ENCODE measurements around the gene KLHL24. TPM values are rescaled to one million over a fixed set of nuclear protein-coding genes. Genes with fewer than 3 reads are reported as not detected.
"Not testable (repeated sequence)": the region's sequence is repeated elsewhere in the genome, so short reads cannot be mapped to it uniquely, and the experiment has no call there.

The KLHL24 gene
- total RNA-seq, 2 experiments from 2014 or later = 28.9 to 31.2 TPM

- POLR2A ChIA-PET = interaction anchor here (0.7 kb wide), 1 partner anchor 275 kb away, joined by 5 read pairs; no protein-coding TSS in a partner anchor
- not testable (repeated sequence) for H3K9me3 Mint-ChIP-seq, H3K4me3 Mint-ChIP-seq, H3K27me3 Mint-ChIP-seq, DNase-seq
- Mint-ChIP-seq H3K27ac (peak overlapping the region; percentile 1), H3K4me1 (peaks cover 45% of the 10 kb centered on the region), H3K36me3 (ENCODE audit: low read depth) (peaks cover 45% of the 10 kb centered on the region)
- CTCF ChIA-PET = interaction anchor here (0.7 kb wide), 1 partner anchor 226 kb away, joined by 3 read pairs; no protein-coding TSS in a partner anchor
These were observed 68.5 kb downstream of the KLHL24 start for GRCh38 chr3:183703892-183704291.

GRCh38 chr3:183710231-183710630, 74.8 kb downstream of the KLHL24 start:
- Mint-ChIP-seq H3K27ac (no peak overlapping the region), H3K4me1 (peaks cover 5% of the 10 kb centered on the region), H3K36me3 (ENCODE audit: low read depth) (peaks cover 16% of the 10 kb centered on the region), H3K4me3 (no peak overlapping the region), H3K27me3 (no peaks in the 10 kb centered on the region), H3K9me3 (no peaks in the 10 kb centered on the region)
- CTCF ChIA-PET = no interaction called here
- POLR2A ChIA-PET = interaction anchor here (0.9 kb wide), 1 partner anchor 12 kb away, joined by 3 read pairs; no protein-coding TSS in a partner anchor
- no peak for DNase-seq

- H3K4me3 Mint-ChIP-seq = no peak overlapping the region
- no peak for DNase-seq
- H3K4me1 Mint-ChIP-seq = no peaks in the 10 kb centered on the region
- peaks cover 13% of the 10 kb centered on the region for H3K36me3 Mint-ChIP-seq (ENCODE audit: low read depth)
- no peaks in the 10 kb centered on the region for H3K9me3 Mint-ChIP-seq
- POLR2A ChIA-PET = no interaction called here
- H3K27ac Mint-ChIP-seq = no peak overlapping the region
- CTCF ChIA-PET = interaction anchor here (0.7 kb wide), 1 partner anchor 24 kb away, joined by 4 read pairs; no protein-coding TSS in a partner anchor
- H3K27me3 Mint-ChIP-seq = no peaks in the 10 kb centered on the region
These were observed 76.1 kb downstream of the KLHL24 start for GRCh38 chr3:183711516-183711915.

- Mint-ChIP-seq H3K9me3 (no peaks in the 10 kb centered on the region), H3K27me3 (no peaks in the 10 kb centered on the region), H3K4me3 (no peak overlapping the region), H3K4me1 (no peaks in the 10 kb centered on the region), H3K27ac (no peak overlapping the region), H3K36me3 (ENCODE audit: low read depth) (peaks cover 33% of the 10 kb centered on the region)
- CTCF ChIA-PET = interaction anchor here (1.6 kb wide), 1 partner anchor 52 kb away, joined by 7 read pairs; no protein-coding TSS in a partner anchor
- DNase-seq = no peak
- POLR2A ChIA-PET = no interaction called here
These were observed 79.2 kb downstream of the KLHL24 start for GRCh38 chr3:183714622-183715021.

- Mint-ChIP-seq H3K4me3 (no peak overlapping the region), H3K36me3 (ENCODE audit: low read depth) (peaks cover 53% of the 10 kb centered on the region), H3K27ac (no peak overlapping the region), H3K4me1 (no peaks in the 10 kb centered on the region), H3K27me3 (no peaks in the 10 kb centered on the region), H3K9me3 (no peaks in the 10 kb centered on the region)
- CTCF ChIA-PET = no interaction called here
- no peak for DNase-seq
- POLR2A ChIA-PET = interaction anchor here (0.6 kb wide), 1 partner anchor 15 kb away, joined by 3 read pairs; no protein-coding TSS in a partner anchor
These were observed 82.6 kb downstream of the KLHL24 start for GRCh38 chr3:183718012-183718411.

GRCh38 chr3:183725387-183725786, 90.0 kb downstream of the KLHL24 start:
- Mint-ChIP-seq H3K36me3 (ENCODE audit: low read depth) (peaks cover 78% of the 10 kb centered on the region), H3K4me3 (no peak overlapping the region), H3K27ac (no peak overlapping the region), H3K27me3 (no peaks in the 10 kb centered on the region), H3K9me3 (no peaks in the 10 kb centered on the region), H3K4me1 (no peaks in the 10 kb centered on the region)
- ChIA-PET CTCF (interaction anchor here (1.6 kb wide), 1 partner anchor 42 kb away, joined by 4 read pairs; no protein-coding TSS in a partner anchor), POLR2A (no interaction called here)
- no peak for DNase-seq

- H3K4me1 Mint-ChIP-seq = no peaks in the 10 kb centered on the region
- H3K9me3 Mint-ChIP-seq = no peaks in the 10 kb centered on the region
- ChIA-PET POLR2A (no interaction called here), CTCF (no interaction called here)
- H3K4me3 Mint-ChIP-seq = no peak overlapping the region
- no peak overlapping the region for H3K27ac Mint-ChIP-seq
- peaks cover 74% of the 10 kb centered on the region for H3K36me3 Mint-ChIP-seq (ENCODE audit: low read depth)
- no peaks in the 10 kb centered on the region for H3K27me3 Mint-ChIP-seq
- DNase-seq = no peak
These were observed 92.8 kb downstream of the KLHL24 start for GRCh38 chr3:183728204-183728603.

- no peaks in the 10 kb centered on the region for H3K27me3 Mint-ChIP-seq
- H3K36me3 Mint-ChIP-seq (ENCODE audit: low read depth) = peaks cover 81% of the 10 kb centered on the region
- DNase-seq = no peak
- POLR2A ChIA-PET = no interaction called here
- H3K27ac Mint-ChIP-seq = no peak overlapping the region
- no peak overlapping the region for H3K4me3 Mint-ChIP-seq
- H3K4me1 Mint-ChIP-seq = no peaks in the 10 kb centered on the region
- no peaks in the 10 kb centered on the region for H3K9me3 Mint-ChIP-seq
- CTCF ChIA-PET = interaction anchor here (0.9 kb wide), 1 partner anchor 260 kb away, joined by 4 read pairs; no protein-coding TSS in a partner anchor
These were observed 94.9 kb downstream of the KLHL24 start for GRCh38 chr3:183730361-183730760.

- CTCF ChIA-PET = no interaction called here
These were observed 96.2 kb downstream of the KLHL24 start for GRCh38 chr3:183731611-183732010.

GRCh38 chr3:183733553-183733952, 98.1 kb downstream of the KLHL24 start:
- no peak for DNase-seq
- peaks cover 2% of the 10 kb centered on the region for H3K9me3 Mint-ChIP-seq
- H3K4me3 Mint-ChIP-seq = no peak overlapping the region
- H3K27me3 Mint-ChIP-seq = no peaks in the 10 kb centered on the region
- ChIA-PET CTCF (no interaction called here), POLR2A (no interaction called here)
- no peaks in the 10 kb centered on the region for H3K4me1 Mint-ChIP-seq
- H3K36me3 Mint-ChIP-seq (ENCODE audit: low read depth) = peaks cover 79% of the 10 kb centered on the region
- H3K27ac Mint-ChIP-seq = no peak overlapping the region

More at GRCh38 chr3:183731611-183732010, 96.2 kb downstream of the KLHL24 start:
- peaks cover 80% of the 10 kb centered on the region for H3K36me3 Mint-ChIP-seq (ENCODE audit: low read depth)
- no peak for DNase-seq
- no peaks in the 10 kb centered on the region for H3K27me3 Mint-ChIP-seq
- POLR2A ChIA-PET = no interaction called here
- H3K9me3 Mint-ChIP-seq = no peaks in the 10 kb centered on the region
- H3K27ac Mint-ChIP-seq = no peak overlapping the region
- H3K4me3 Mint-ChIP-seq = no peak overlapping the region
- H3K4me1 Mint-ChIP-seq = no peaks in the 10 kb centered on the region

Other genes with a start within 250 kb of the KLHL24 start
- 1 to 10 TPM; 6.6 to 7.0 TPM for gene MCF2L2, start 207.0 kb upstream of the KLHL24 start, total RNA-seq
- 10 to 100 TPM; 47.1 to 48.6 TPM for gene KLHL6, start 79.9 kb upstream of the KLHL24 start, total RNA-seq
- gene YEATS2, start 62.2 kb downstream of the KLHL24 start, total RNA-seq = 10 to 100 TPM; 51.7 to 56.5 TPM
- gene MAP6D1, start 190.0 kb downstream of the KLHL24 start, total RNA-seq = under 1 TPM in 1 of 2 experiments, not detected in 1; 0.55 TPM
- gene PARL, start 249.3 kb downstream of the KLHL24 start, total RNA-seq = 10 to 100 TPM; 47.6 to 49.0 TPM